Gastrocnemius medialis (tissue), 4 donors: ENCODE measurements around the gene ALG12.

Experiments
- CTCF ChIP-seq, 5 experiments: fragments of 450-650 bp in 3 of 5; fragments of 200-600 bp in 2 of 5; sonication (generic) in 2 of 5; IDR thresholded peaks in 4 of 5; conservative IDR thresholded peaks in 1 of 5; 1 replicate in 4 of 5; 2 replicates in 1 of 5; pipeline ENCODE4 v1.5.1; 2016 to 2019; ENCODE audit warnings: antibody characterized with exemption in 5 of 5, mild to moderate bottlenecking in 3 of 5, moderate library complexity in 3 of 5
- POLR2A ChIP-seq, 2 donors: fragments of 450-650 bp; IDR thresholded peaks; one replicate each; pipeline ENCODE4 v1.6.1; 2017; ENCODE audit warnings: antibody characterized with exemption in 2 of 2, mild to moderate bottlenecking in 2 of 2, moderate library complexity in 2 of 2

- no peak for TF ChIP-seq CTCF (IDR thresholded peaks at IDR 0.05 in 4 of 5, conservative IDR thresholded peaks at IDR 0.05 in 1 of 5)
- no peak for TF ChIP-seq POLR2A (IDR thresholded peaks at IDR 0.05)
Measured at GRCh38 chr22:49885281-49885680, 33.0 kb downstream of the ALG12 start.
